PC-9 (cell line): Measurements from ENCODE around the gene NCOA3.

Experiments used
- EZH2 ChIP-seq: fragments of 200-600 bp; sonication (generic); IDR thresholded peaks from 2 replicates; pipeline ENCODE4 v1.8.0; 2017; ENCODE audit warnings: antibody characterized with exemption, low read depth
- TF ChIP-seq, protein P1 (sequence below): fragments of 200-600 bp; sonication (generic); conservative IDR thresholded peaks from 2 replicates; pipeline ENCODE4 v1.6.1; 2017; ENCODE audit warnings: mixed run types, antibody characterized with exemption, mild to moderate bottlenecking, moderate library complexity

GRCh38 chr20:47566269-47566668 is 64.6 kb downstream of the NCOA3 start:
- TF ChIP-seq, protein P1, sequence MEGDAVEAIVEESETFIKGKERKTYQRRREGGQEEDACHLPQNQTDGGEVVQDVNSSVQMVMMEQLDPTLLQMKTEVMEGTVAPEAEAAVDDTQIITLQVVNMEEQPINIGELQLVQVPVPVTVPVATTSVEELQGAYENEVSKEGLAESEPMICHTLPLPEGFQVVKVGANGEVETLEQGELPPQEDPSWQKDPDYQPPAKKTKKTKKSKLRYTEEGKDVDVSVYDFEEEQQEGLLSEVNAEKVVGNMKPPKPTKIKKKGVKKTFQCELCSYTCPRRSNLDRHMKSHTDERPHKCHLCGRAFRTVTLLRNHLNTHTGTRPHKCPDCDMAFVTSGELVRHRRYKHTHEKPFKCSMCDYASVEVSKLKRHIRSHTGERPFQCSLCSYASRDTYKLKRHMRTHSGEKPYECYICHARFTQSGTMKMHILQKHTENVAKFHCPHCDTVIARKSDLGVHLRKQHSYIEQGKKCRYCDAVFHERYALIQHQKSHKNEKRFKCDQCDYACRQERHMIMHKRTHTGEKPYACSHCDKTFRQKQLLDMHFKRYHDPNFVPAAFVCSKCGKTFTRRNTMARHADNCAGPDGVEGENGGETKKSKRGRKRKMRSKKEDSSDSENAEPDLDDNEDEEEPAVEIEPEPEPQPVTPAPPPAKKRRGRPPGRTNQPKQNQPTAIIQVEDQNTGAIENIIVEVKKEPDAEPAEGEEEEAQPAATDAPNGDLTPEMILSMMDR: no peak
- no peak for TF ChIP-seq EZH2
